Measurements from ENCODE around the gene WDR62. TPM values are rescaled to one million over a fixed set of nuclear protein-coding genes. Genes with fewer than 3 reads are reported as not detected.

WDR62 gene
- total RNA-seq, 1 experiment from 2014 or later = 29.6 TPM

DNA sequence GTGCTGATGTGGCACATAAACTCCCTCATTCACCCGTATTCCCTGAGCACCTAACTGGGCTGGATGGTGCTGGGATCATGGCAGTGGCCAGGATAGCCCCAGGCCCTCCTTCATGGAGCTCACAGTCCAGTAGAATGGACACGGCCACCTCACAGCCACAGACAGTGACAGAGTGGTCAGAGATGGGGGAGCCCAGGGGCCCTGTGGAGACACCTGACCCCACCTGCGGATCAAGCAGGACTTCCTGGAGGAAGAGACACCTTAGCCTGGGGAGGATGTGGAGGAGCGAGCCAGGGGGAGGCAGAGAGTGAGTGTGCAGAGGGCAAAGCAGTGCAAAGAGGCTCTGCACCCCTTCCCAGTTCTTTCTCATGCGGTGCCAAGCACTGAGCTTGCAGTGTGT, 35.1 kb downstream of the WDR62 start:
- no peak overlapping the region for H3K4me3 Mint-ChIP-seq (ENCODE audit: low read depth, unreplicated experiment)
- BruUV-seq (replicated peaks) = no TSS peak
- no peaks in the 10 kb centered on the region for H3K27me3 Mint-ChIP-seq (ENCODE audit: unreplicated experiment)
- H3K9me3 Mint-ChIP-seq (ENCODE audit: low read depth, unreplicated experiment) = no peaks in the 10 kb centered on the region
- H3K27ac Mint-ChIP-seq (ENCODE audit: unreplicated experiment) = no peak overlapping the region
- peaks cover 41% of the 10 kb centered on the region for H3K36me3 Mint-ChIP-seq (ENCODE audit: insufficient read depth, unreplicated experiment)
- intact Hi-C loops (cut with micrococcal nuclease; ENCODE audit: unreplicated experiment) = no loop called here
- H3K4me1 Mint-ChIP-seq (ENCODE audit: low read depth, unreplicated experiment) = no peaks in the 10 kb centered on the region
- CTCF ChIA-PET = interaction anchor here (0.7 kb wide), 1 partner anchor 18 kb away, joined by 3 read pairs; no protein-coding TSS in a partner anchor
- DNase-seq = no peak
- TF ChIP-seq, protein P1, sequence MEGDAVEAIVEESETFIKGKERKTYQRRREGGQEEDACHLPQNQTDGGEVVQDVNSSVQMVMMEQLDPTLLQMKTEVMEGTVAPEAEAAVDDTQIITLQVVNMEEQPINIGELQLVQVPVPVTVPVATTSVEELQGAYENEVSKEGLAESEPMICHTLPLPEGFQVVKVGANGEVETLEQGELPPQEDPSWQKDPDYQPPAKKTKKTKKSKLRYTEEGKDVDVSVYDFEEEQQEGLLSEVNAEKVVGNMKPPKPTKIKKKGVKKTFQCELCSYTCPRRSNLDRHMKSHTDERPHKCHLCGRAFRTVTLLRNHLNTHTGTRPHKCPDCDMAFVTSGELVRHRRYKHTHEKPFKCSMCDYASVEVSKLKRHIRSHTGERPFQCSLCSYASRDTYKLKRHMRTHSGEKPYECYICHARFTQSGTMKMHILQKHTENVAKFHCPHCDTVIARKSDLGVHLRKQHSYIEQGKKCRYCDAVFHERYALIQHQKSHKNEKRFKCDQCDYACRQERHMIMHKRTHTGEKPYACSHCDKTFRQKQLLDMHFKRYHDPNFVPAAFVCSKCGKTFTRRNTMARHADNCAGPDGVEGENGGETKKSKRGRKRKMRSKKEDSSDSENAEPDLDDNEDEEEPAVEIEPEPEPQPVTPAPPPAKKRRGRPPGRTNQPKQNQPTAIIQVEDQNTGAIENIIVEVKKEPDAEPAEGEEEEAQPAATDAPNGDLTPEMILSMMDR (IDR thresholded peaks at IDR 0.05; ENCODE audit: unreplicated experiment) = no peak

DNA sequence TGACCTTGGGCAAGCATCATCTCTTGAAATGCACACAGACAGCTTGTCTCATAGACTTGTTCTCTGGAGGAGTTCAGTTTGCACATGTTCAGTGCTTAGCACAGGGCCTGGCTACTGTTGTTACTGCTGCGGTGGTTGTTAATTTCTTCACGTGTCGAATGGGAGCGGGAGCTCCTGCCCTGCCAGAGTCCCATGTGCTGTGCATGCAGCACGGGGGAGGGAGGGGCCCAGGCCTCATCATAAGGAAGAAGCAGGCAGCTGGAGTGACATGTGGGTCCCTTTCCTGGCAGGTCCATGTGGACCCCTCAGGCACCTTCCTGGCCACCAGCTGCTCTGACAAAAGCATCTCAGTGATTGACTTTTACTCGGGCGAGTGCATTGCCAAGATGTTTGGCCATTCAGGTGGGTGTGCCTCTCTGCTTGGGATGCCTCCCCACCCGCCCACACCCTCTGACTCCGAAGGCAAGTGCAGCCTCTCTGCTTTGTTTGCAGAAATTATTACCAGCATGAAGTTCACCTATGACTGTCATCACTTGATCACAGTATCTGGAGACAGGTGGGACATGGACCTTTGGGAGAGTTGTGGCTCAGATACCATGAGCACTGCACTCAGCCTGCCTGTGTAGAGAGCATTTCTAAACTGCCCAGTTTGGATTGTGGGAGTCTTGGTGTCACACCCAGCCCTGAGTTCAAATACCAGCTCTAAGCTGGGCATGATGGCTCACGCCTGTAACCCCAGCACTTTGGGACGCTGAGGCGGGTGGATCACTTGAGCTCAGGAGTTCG, 36.4 kb downstream of the WDR62 start:
- Mint-ChIP-seq H3K27me3 (ENCODE audit: unreplicated experiment) (no peaks in the 10 kb centered on the region), H3K36me3 (ENCODE audit: insufficient read depth, unreplicated experiment) (peaks cover 37% of the 10 kb centered on the region), H3K27ac (ENCODE audit: unreplicated experiment) (no peak overlapping the region), H3K4me1 (ENCODE audit: low read depth, unreplicated experiment) (no peaks in the 10 kb centered on the region), H3K4me3 (ENCODE audit: low read depth, unreplicated experiment) (no peak overlapping the region), H3K9me3 (ENCODE audit: low read depth, unreplicated experiment) (no peaks in the 10 kb centered on the region)
- TF ChIP-seq, protein P1 (IDR thresholded peaks at IDR 0.05; ENCODE audit: unreplicated experiment) = no peak
- CTCF ChIA-PET = no interaction called here
- no TSS peak for BruUV-seq (replicated peaks)
- intact Hi-C loops (cut with micrococcal nuclease; ENCODE audit: unreplicated experiment) = no loop called here
- no peak for DNase-seq

DNA sequence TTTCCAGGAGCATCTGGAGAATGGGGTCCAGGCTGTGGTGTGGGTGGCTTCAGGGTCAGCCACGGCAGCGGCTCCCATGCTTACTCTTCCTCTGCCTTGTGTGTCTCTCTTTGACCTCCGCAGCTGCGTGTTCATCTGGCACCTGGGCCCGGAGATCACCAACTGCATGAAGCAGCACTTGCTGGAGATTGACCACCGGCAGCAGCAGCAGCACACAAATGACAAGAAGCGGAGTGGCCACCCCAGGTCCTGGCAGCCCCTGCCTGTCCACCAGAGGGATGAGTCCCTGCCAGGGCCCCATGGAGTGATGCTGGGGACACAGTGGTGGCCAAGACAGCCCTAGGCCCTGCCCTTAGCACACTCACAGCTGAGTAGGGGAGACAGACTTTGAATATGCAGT, 37.9 kb downstream of the WDR62 start:
- TF ChIP-seq, protein P1 (IDR thresholded peaks at IDR 0.05; ENCODE audit: unreplicated experiment) = no peak
- no peaks in the 10 kb centered on the region for H3K9me3 Mint-ChIP-seq (ENCODE audit: low read depth, unreplicated experiment)
- intact Hi-C loops (cut with micrococcal nuclease; ENCODE audit: unreplicated experiment) = no loop called here
- BruUV-seq (replicated peaks) = no TSS peak
- H3K4me3 Mint-ChIP-seq (ENCODE audit: low read depth, unreplicated experiment) = no peak overlapping the region
- H3K36me3 Mint-ChIP-seq (ENCODE audit: insufficient read depth, unreplicated experiment) = peaks cover 41% of the 10 kb centered on the region
- CTCF ChIA-PET = no interaction called here
- no peak overlapping the region for H3K27ac Mint-ChIP-seq (ENCODE audit: unreplicated experiment)
- no peaks in the 10 kb centered on the region for H3K27me3 Mint-ChIP-seq (ENCODE audit: unreplicated experiment)
- H3K4me1 Mint-ChIP-seq (ENCODE audit: low read depth, unreplicated experiment) = no peaks in the 10 kb centered on the region
- no peak for DNase-seq

DNA sequence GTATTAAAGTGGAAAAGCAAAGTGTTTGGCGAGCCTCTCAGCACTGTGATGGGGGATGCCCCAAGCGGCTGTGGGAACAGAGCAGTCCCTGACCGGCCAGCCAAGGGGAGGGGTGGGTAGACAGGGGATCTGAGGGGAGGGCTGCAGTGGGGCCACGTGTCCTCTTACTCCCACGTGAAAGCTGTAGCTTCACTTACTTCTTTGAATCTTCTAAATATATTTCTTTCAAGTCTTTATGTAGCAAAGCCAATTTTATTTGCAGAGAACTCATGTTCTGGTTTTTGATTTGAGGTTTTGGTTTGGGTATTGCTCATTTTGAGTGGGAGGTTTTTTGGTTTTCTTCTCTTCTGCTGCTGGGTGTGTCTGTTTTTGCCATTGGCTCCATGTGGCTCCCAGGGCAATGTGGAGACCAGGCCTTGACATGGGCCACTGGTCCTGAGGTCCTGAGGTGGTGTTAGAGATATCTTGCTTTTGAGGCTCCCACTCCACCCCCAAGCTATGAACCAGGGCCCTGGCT, 38.5 kb downstream of the WDR62 start:
- Mint-ChIP-seq H3K4me1 (ENCODE audit: low read depth, unreplicated experiment) (no peaks in the 10 kb centered on the region), H3K9me3 (ENCODE audit: low read depth, unreplicated experiment) (no peaks in the 10 kb centered on the region), H3K27ac (ENCODE audit: unreplicated experiment) (no peak overlapping the region), H3K36me3 (ENCODE audit: insufficient read depth, unreplicated experiment) (peaks cover 45% of the 10 kb centered on the region), H3K27me3 (ENCODE audit: unreplicated experiment) (no peaks in the 10 kb centered on the region), H3K4me3 (ENCODE audit: low read depth, unreplicated experiment) (no peak overlapping the region)
- BruUV-seq (replicated peaks) = no TSS peak
- CTCF ChIA-PET = no interaction called here
- TF ChIP-seq, protein P1 (IDR thresholded peaks at IDR 0.05; ENCODE audit: unreplicated experiment) = no peak
- intact Hi-C loops (cut with micrococcal nuclease; ENCODE audit: unreplicated experiment) = no loop called here
- DNase-seq = no peak
